ENCODE data around the gene FAM162B. TPM values are rescaled to one million over a fixed set of nuclear protein-coding genes. Genes with fewer than 3 reads are reported as not detected.

The FAM162B gene
- total RNA-seq, result 14.7 and 19.8 TPM in 2 replicates

DNA sequence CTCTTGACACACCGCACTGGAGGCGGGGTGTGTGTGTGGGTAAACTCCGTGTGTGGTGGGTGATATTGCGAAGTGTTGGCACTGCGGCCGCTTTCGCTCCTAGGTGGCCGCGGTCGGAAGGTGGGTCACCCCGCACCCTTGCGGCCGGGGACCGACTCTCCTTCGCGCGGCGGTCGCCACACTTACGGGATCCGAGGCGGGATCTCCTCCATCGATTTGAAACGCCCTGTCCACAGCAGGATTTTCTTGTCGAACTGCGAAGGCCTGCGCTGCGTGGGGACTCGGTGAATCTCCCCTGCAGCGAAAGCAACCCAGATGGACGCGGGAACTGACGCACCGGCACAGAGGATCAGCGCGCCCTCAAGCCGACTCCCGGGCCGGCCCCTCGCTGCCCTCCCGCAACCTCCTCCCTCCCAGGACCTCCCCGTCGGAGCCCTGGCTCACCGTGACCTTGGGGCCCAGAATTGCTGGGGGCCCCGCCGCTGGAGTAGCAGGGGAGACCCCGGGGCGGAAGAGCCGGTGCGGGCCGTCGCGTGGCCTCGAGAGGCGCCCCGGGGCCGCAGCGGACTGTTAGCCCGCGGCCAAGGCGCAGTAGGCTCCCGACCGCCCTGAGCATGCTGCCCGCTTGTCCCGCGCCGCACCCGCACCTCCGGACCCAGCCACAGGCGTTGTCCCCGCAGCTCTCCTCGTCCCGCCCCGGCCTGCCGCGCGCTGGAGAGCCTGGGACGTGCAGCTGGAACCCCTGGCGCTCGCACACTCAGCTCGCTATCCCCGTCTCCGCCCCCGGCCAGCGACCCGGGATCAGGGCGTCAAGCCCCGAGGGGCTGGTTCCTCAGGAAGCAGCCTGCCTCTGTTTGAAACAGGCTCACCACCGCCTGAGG, at the start of gene FAM162B:
FAM162B (minus strand) TSS at position 759 of the 881 bp plus-strand sequence; CDS start at position 616, 143 bp downstream.

Other genes starting within 250 kb of the FAM162B start
- not detected in 2 replicates for gene TRAPPC3L, start 220.0 kb downstream of the FAM162B start, total RNA-seq
- gene CALHM4, start 212.0 kb downstream of the FAM162B start, total RNA-seq, result not detected in 2 replicates
- gene RWDD1, start 194.2 kb downstream of the FAM162B start, total RNA-seq, result 22.1 and 29.8 TPM in 2 replicates
- gene RSPH4A, start 149.2 kb downstream of the FAM162B start, total RNA-seq, result 0.17 TPM in 1 of 2 replicates, not detected in the other
- gene ZUP1, start 97.0 kb downstream of the FAM162B start, total RNA-seq, result 8.2 and 8.9 TPM in 2 replicates
- gene KPNA5, start 84.5 kb downstream of the FAM162B start, total RNA-seq, result 3.1 and 3.7 TPM in 2 replicates
- gene GPRC6A, start 63.4 kb upstream of the FAM162B start, total RNA-seq, result not detected in 2 replicates
- not detected in 2 replicates for gene RFX6, start 111.5 kb upstream of the FAM162B start, total RNA-seq

Data from bronchus fibroblast of lung (primary cell).